ENCODE data around the gene B3GALT2. TPM values are rescaled to one million over a fixed set of nuclear protein-coding genes. Genes with fewer than 3 reads are reported as not detected.

B3GALT2 gene
- total RNA-seq, 1 experiment from 2014 or later, result not detected

DNA sequence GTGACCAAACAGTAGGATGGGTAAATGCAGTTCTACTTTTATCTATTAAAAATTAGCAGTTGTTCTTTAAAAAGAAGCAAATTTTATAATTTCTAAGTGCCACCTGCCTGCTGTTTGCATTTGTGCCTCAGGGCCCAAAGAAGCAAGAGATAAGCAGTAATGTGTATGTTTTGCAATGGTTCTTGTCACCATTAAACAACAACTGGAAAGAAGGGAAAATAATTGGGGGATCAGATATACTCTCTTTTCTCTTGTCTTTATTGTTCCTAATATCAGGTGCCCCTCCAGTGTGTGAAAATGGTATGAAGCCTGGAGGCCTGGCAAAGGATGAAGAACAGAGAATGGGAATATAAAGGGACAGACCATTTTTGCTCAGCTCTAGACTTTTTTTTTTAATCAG is 9.6 kb downstream of the B3GALT2 start:
- no peak overlapping the region for H3T11ph ChIP-seq (ENCODE audit: low read length)
- no peak overlapping the region for H2AFZ ChIP-seq (ENCODE audit: low read length)
- no peaks in the 10 kb centered on the region for H3K79me1 ChIP-seq (ENCODE audit: insufficient read depth, low read depth, low read length, poor library complexity, severe bottlenecking)
- H3K23me2 ChIP-seq (ENCODE audit: insufficient read length, low read depth, low read length, poor library complexity, severe bottlenecking), result no peaks in the 10 kb centered on the region
- H2BK15ac ChIP-seq (ENCODE audit: low read depth, low read length), result no peak overlapping the region
- H2BK5ac ChIP-seq (ENCODE audit: insufficient read length, low read length), result no peak overlapping the region
- no peak overlapping the region for H3K4me2 ChIP-seq (ENCODE audit: insufficient read depth, insufficient read length, low read length)
- H3K4me1 Mint-ChIP-seq, result peaks cover 4 to 8% of the 10 kb centered on the region in 2 experiments; a peak in 2 of 4 replicates
- H4K20me1 ChIP-seq (ENCODE audit: control insufficient read depth, insufficient read depth, insufficient read length), result no peaks in the 10 kb centered on the region
- H3K14ac ChIP-seq (ENCODE audit: insufficient read depth, low read length), result no peak overlapping the region
- DNase-seq, result no peak
- peaks cover 0 to 7% (median 0%) of the 10 kb centered on the region in 3 experiments; a peak in 1 of 7 replicates for H3K36me3 Mint-ChIP-seq (ENCODE audit: insufficient read depth in 1 of 3, low read depth in 3 of 3)
- H3K4ac ChIP-seq (ENCODE audit: low read depth, low read length), result no peak overlapping the region
- H3K27ac Mint-ChIP-seq, result no peak overlapping the region
- no peak overlapping the region for H3K4me3 Mint-ChIP-seq
- no peaks in the 10 kb centered on the region for H3K9me3 Mint-ChIP-seq
- H3K27me3 ChIP-seq (ENCODE audit: insufficient read depth, low read length), result no peaks in the 10 kb centered on the region
- no peak overlapping the region for H3K27ac ChIP-seq (ENCODE audit: insufficient read length, low read depth, low read length)
- H2BK20ac ChIP-seq (ENCODE audit: low read depth, low read length, poor library complexity, severe bottlenecking), result no peak overlapping the region
- H3K9me3 ChIP-seq (ENCODE audit: control insufficient read depth, low read depth, low read length), result no peaks in the 10 kb centered on the region
- H2BK12ac ChIP-seq (ENCODE audit: insufficient read length, low read depth, low read length), result no peak overlapping the region
- H3K18ac ChIP-seq (ENCODE audit: insufficient read length, low read depth, low read length), result no peak overlapping the region
- no peaks in the 10 kb centered on the region for H3K4me1 ChIP-seq (ENCODE audit: insufficient read depth, low read length)
- no peak overlapping the region for H3K9ac ChIP-seq (ENCODE audit: extremely low read depth, insufficient read length, low read length)
- no peak overlapping the region for H4K91ac ChIP-seq (ENCODE audit: insufficient read length, low read depth, low read length)
- H2BK120ac ChIP-seq (ENCODE audit: low read depth, low read length, poor library complexity, severe bottlenecking), result no peak overlapping the region
- 0 out of 2 replicates have a peak, but pooled peaks cover 2% of the 10 kb centered on the region for H3K79me2 ChIP-seq (ENCODE audit: insufficient read depth, low read length)
- TF ChIP-seq, protein P1, sequence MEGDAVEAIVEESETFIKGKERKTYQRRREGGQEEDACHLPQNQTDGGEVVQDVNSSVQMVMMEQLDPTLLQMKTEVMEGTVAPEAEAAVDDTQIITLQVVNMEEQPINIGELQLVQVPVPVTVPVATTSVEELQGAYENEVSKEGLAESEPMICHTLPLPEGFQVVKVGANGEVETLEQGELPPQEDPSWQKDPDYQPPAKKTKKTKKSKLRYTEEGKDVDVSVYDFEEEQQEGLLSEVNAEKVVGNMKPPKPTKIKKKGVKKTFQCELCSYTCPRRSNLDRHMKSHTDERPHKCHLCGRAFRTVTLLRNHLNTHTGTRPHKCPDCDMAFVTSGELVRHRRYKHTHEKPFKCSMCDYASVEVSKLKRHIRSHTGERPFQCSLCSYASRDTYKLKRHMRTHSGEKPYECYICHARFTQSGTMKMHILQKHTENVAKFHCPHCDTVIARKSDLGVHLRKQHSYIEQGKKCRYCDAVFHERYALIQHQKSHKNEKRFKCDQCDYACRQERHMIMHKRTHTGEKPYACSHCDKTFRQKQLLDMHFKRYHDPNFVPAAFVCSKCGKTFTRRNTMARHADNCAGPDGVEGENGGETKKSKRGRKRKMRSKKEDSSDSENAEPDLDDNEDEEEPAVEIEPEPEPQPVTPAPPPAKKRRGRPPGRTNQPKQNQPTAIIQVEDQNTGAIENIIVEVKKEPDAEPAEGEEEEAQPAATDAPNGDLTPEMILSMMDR (conservative IDR thresholded peaks at IDR 0.05), result no peak
- H4K5ac ChIP-seq (ENCODE audit: insufficient read length, low read depth, low read length), result no peak overlapping the region
- no peaks in the 10 kb centered on the region for H3K27me3 Mint-ChIP-seq (ENCODE audit: low read depth)
- no peak overlapping the region for H3K56ac ChIP-seq (ENCODE audit: insufficient read length, low read depth, low read length)
- no peak overlapping the region for H3K23ac ChIP-seq (ENCODE audit: insufficient read length, low read depth, low read length)
- no peak overlapping the region for H4K8ac ChIP-seq (replicated peaks; ENCODE audit: insufficient read length, low read depth, low read length)
- no peak overlapping the region for H2AK5ac ChIP-seq (ENCODE audit: insufficient read length, low read length)
